ENCODE measurements around the gene MARCKSL1.

MARCKSL1 gene

GRCh38 chr1:32329931-32330466 lies 6.0 kb downstream of the MARCKSL1 start:
- H3K36me3 ChIP-seq (ENCODE audit: insufficient read depth, low read length) = peaks cover 69% of the 10 kb centered on the region
- peaks cover 8% of the 10 kb centered on the region for H3K4me1 ChIP-seq (ENCODE audit: control insufficient read depth, insufficient read depth, low read length)
- no peak overlapping the region for H3K9ac ChIP-seq (ENCODE audit: low read depth, low read length)
- no peaks in the 10 kb centered on the region for H3K9me3 ChIP-seq (replicated peaks; ENCODE audit: low read length)
- H3K4me3 ChIP-seq (ENCODE audit: low read length) = no peak overlapping the region
- H3K4me2 ChIP-seq (ENCODE audit: low read length) = no peak overlapping the region
- H3K27me3 ChIP-seq (ENCODE audit: control insufficient read depth, insufficient read depth, low read length) = no peaks in the 10 kb centered on the region

- Histone ChIP-seq H3K4me2 (ENCODE audit: low read length) (no peak overlapping the region), H3K4me1 (ENCODE audit: control insufficient read depth, insufficient read depth, low read length) (no peaks in the 10 kb centered on the region), H3K9me3 (replicated peaks; ENCODE audit: low read length) (no peaks in the 10 kb centered on the region), H3K9ac (ENCODE audit: low read depth, low read length) (no peak overlapping the region), H3K27me3 (ENCODE audit: control insufficient read depth, insufficient read depth, low read length) (no peaks in the 10 kb centered on the region), H3K4me3 (ENCODE audit: low read length) (no peak overlapping the region), H3K36me3 (ENCODE audit: insufficient read depth, low read length) (peaks cover 55% of the 10 kb centered on the region)
These were observed 8.8 kb downstream of the MARCKSL1 start for GRCh38 chr1:32327204-32327603.

- no peak overlapping the region for H3K4me3 ChIP-seq (ENCODE audit: low read length)
- peaks cover 22% of the 10 kb centered on the region for H3K36me3 ChIP-seq (ENCODE audit: insufficient read depth, low read length)
- H3K9me3 ChIP-seq (replicated peaks; ENCODE audit: low read length) = no peaks in the 10 kb centered on the region
- no peaks in the 10 kb centered on the region for H3K27me3 ChIP-seq (ENCODE audit: control insufficient read depth, insufficient read depth, low read length)
- H3K4me1 ChIP-seq (ENCODE audit: control insufficient read depth, insufficient read depth, low read length) = peaks cover 8% of the 10 kb centered on the region
- no peak overlapping the region for H3K9ac ChIP-seq (ENCODE audit: low read depth, low read length)
- H3K4me2 ChIP-seq (ENCODE audit: low read length) = no peak overlapping the region
These were observed 14.2 kb downstream of the MARCKSL1 start for GRCh38 chr1:32321712-32322291.

GRCh38 chr1:32318127-32318869 lies 17.7 kb downstream of the MARCKSL1 start:
- H3K4me2 ChIP-seq (ENCODE audit: low read length) = no peak overlapping the region
- peaks cover 8% of the 10 kb centered on the region for H3K4me1 ChIP-seq (ENCODE audit: control insufficient read depth, insufficient read depth, low read length)
- H3K9ac ChIP-seq (ENCODE audit: low read depth, low read length) = no peak overlapping the region
- no peaks in the 10 kb centered on the region for H3K27me3 ChIP-seq (ENCODE audit: control insufficient read depth, insufficient read depth, low read length)
- H3K4me3 ChIP-seq (ENCODE audit: low read length) = no peak overlapping the region
- H3K36me3 ChIP-seq (ENCODE audit: insufficient read depth, low read length) = peaks cover 20% of the 10 kb centered on the region
- no peaks in the 10 kb centered on the region for H3K9me3 ChIP-seq (replicated peaks; ENCODE audit: low read length)

- Histone ChIP-seq H3K4me3 (ENCODE audit: low read length) (no peak overlapping the region), H3K4me2 (ENCODE audit: low read length) (no peak overlapping the region), H3K4me1 (ENCODE audit: control insufficient read depth, insufficient read depth, low read length) (peaks cover 6% of the 10 kb centered on the region), H3K9me3 (replicated peaks; ENCODE audit: low read length) (no peaks in the 10 kb centered on the region), H3K9ac (ENCODE audit: low read depth, low read length) (no peak overlapping the region), H3K27me3 (ENCODE audit: control insufficient read depth, insufficient read depth, low read length) (no peaks in the 10 kb centered on the region), H3K36me3 (ENCODE audit: insufficient read depth, low read length) (peaks cover 20% of the 10 kb centered on the region)
These were observed 19.1 kb downstream of the MARCKSL1 start for GRCh38 chr1:32316903-32317277.

- Histone ChIP-seq H3K27me3 (ENCODE audit: control insufficient read depth, insufficient read depth, low read length) (no peaks in the 10 kb centered on the region), H3K9me3 (replicated peaks; ENCODE audit: low read length) (no peaks in the 10 kb centered on the region), H3K36me3 (ENCODE audit: insufficient read depth, low read length) (peaks cover 4% of the 10 kb centered on the region), H3K4me3 (ENCODE audit: low read length) (no peak overlapping the region), H3K9ac (ENCODE audit: low read depth, low read length) (no peak overlapping the region), H3K4me1 (ENCODE audit: control insufficient read depth, insufficient read depth, low read length) (peaks cover 5% of the 10 kb centered on the region), H3K4me2 (ENCODE audit: low read length) (no peak overlapping the region)
These were observed 24.2 kb downstream of the MARCKSL1 start for GRCh38 chr1:32311709-32312393.

GRCh38 chr1:32309960-32310359 lies 26.1 kb downstream of the MARCKSL1 start:
- no peaks in the 10 kb centered on the region for H3K9me3 ChIP-seq (replicated peaks; ENCODE audit: low read length)
- H3K4me1 ChIP-seq (ENCODE audit: control insufficient read depth, insufficient read depth, low read length) = peaks cover 5% of the 10 kb centered on the region
- H3K4me3 ChIP-seq (ENCODE audit: low read length) = no peak overlapping the region
- no peaks in the 10 kb centered on the region for H3K27me3 ChIP-seq (ENCODE audit: control insufficient read depth, insufficient read depth, low read length)
- peaks cover 12% of the 10 kb centered on the region for H3K36me3 ChIP-seq (ENCODE audit: insufficient read depth, low read length)
- H3K9ac ChIP-seq (ENCODE audit: low read depth, low read length) = no peak overlapping the region
- H3K4me2 ChIP-seq (ENCODE audit: low read length) = no peak overlapping the region

GRCh38 chr1:32307324-32307723 lies 28.7 kb downstream of the MARCKSL1 start:
- Histone ChIP-seq H3K27me3 (ENCODE audit: control insufficient read depth, insufficient read depth, low read length) (no peaks in the 10 kb centered on the region), H3K9me3 (replicated peaks; ENCODE audit: low read length) (no peaks in the 10 kb centered on the region), H3K9ac (ENCODE audit: low read depth, low read length) (no peak overlapping the region), H3K4me1 (ENCODE audit: control insufficient read depth, insufficient read depth, low read length) (peaks cover 5% of the 10 kb centered on the region), H3K36me3 (ENCODE audit: insufficient read depth, low read length) (peaks cover 30% of the 10 kb centered on the region), H3K4me3 (ENCODE audit: low read length) (no peak overlapping the region), H3K4me2 (ENCODE audit: low read length) (no peak overlapping the region)

GRCh38 chr1:32305310-32305709 lies 30.7 kb downstream of the MARCKSL1 start:
- Histone ChIP-seq H3K9me3 (replicated peaks; ENCODE audit: low read length) (no peaks in the 10 kb centered on the region), H3K4me2 (ENCODE audit: low read length) (no peak overlapping the region), H3K4me3 (ENCODE audit: low read length) (no peak overlapping the region), H3K27me3 (ENCODE audit: control insufficient read depth, insufficient read depth, low read length) (no peaks in the 10 kb centered on the region), H3K4me1 (ENCODE audit: control insufficient read depth, insufficient read depth, low read length) (peaks cover 5% of the 10 kb centered on the region), H3K36me3 (ENCODE audit: insufficient read depth, low read length) (peaks cover 30% of the 10 kb centered on the region), H3K9ac (ENCODE audit: low read depth, low read length) (no peak overlapping the region)

GRCh38 chr1:32303997-32304622 lies 31.9 kb downstream of the MARCKSL1 start:
- Histone ChIP-seq H3K4me2 (ENCODE audit: low read length) (no peak overlapping the region), H3K9ac (ENCODE audit: low read depth, low read length) (no peak overlapping the region), H3K27me3 (ENCODE audit: control insufficient read depth, insufficient read depth, low read length) (no peaks in the 10 kb centered on the region), H3K36me3 (ENCODE audit: insufficient read depth, low read length) (peaks cover 30% of the 10 kb centered on the region), H3K9me3 (replicated peaks; ENCODE audit: low read length) (no peaks in the 10 kb centered on the region), H3K4me3 (ENCODE audit: low read length) (no peak overlapping the region), H3K4me1 (ENCODE audit: control insufficient read depth, insufficient read depth, low read length) (peaks cover 5% of the 10 kb centered on the region)

GRCh38 chr1:32303358-32303757 lies 32.7 kb downstream of the MARCKSL1 start:
- Histone ChIP-seq H3K9me3 (replicated peaks; ENCODE audit: low read length) (no peaks in the 10 kb centered on the region), H3K36me3 (ENCODE audit: insufficient read depth, low read length) (peaks cover 30% of the 10 kb centered on the region), H3K4me2 (ENCODE audit: low read length) (no peak overlapping the region), H3K4me3 (ENCODE audit: low read length) (no peak overlapping the region), H3K9ac (ENCODE audit: low read depth, low read length) (no peak overlapping the region), H3K27me3 (ENCODE audit: control insufficient read depth, insufficient read depth, low read length) (no peaks in the 10 kb centered on the region), H3K4me1 (ENCODE audit: control insufficient read depth, insufficient read depth, low read length) (peaks cover 5% of the 10 kb centered on the region)

Measured in skeletal muscle satellite cell (primary cell).